ENCODE data around the gene ARHGAP26.

DNA sequence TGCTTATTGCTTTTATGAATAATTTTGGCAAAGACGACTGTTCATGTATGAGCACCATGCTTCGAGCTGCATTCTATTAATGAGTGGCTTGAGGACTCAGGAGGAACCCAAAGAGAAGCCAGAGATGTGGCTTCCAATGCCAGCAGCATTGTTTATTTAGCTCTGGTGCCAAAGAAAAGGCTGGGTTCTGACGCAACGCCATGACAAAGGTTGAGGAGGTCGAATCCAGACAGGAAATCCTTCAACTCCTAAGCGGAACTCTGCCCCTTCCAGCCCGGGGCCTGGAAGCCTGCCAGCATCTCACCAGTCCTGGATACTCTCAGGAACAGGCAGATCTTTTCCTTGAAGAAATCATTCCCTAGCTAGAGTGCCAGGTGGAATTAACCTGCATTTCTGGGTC, 104.4 kb downstream of the ARHGAP26 start:
- TF ChIP-seq, protein P1, sequence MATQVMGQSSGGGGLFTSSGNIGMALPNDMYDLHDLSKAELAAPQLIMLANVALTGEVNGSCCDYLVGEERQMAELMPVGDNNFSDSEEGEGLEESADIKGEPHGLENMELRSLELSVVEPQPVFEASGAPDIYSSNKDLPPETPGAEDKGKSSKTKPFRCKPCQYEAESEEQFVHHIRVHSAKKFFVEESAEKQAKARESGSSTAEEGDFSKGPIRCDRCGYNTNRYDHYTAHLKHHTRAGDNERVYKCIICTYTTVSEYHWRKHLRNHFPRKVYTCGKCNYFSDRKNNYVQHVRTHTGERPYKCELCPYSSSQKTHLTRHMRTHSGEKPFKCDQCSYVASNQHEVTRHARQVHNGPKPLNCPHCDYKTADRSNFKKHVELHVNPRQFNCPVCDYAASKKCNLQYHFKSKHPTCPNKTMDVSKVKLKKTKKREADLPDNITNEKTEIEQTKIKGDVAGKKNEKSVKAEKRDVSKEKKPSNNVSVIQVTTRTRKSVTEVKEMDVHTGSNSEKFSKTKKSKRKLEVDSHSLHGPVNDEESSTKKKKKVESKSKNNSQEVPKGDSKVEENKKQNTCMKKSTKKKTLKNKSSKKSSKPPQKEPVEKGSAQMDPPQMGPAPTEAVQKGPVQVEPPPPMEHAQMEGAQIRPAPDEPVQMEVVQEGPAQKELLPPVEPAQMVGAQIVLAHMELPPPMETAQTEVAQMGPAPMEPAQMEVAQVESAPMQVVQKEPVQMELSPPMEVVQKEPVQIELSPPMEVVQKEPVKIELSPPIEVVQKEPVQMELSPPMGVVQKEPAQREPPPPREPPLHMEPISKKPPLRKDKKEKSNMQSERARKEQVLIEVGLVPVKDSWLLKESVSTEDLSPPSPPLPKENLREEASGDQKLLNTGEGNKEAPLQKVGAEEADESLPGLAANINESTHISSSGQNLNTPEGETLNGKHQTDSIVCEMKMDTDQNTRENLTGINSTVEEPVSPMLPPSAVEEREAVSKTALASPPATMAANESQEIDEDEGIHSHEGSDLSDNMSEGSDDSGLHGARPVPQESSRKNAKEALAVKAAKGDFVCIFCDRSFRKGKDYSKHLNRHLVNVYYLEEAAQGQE (IDR thresholded peaks at IDR 0.05; ENCODE audit: insufficient read depth in 1 of 2, low read depth in 2 of 2, low read length in 1 of 2): no peak
- TF ChIP-seq, protein P2, sequence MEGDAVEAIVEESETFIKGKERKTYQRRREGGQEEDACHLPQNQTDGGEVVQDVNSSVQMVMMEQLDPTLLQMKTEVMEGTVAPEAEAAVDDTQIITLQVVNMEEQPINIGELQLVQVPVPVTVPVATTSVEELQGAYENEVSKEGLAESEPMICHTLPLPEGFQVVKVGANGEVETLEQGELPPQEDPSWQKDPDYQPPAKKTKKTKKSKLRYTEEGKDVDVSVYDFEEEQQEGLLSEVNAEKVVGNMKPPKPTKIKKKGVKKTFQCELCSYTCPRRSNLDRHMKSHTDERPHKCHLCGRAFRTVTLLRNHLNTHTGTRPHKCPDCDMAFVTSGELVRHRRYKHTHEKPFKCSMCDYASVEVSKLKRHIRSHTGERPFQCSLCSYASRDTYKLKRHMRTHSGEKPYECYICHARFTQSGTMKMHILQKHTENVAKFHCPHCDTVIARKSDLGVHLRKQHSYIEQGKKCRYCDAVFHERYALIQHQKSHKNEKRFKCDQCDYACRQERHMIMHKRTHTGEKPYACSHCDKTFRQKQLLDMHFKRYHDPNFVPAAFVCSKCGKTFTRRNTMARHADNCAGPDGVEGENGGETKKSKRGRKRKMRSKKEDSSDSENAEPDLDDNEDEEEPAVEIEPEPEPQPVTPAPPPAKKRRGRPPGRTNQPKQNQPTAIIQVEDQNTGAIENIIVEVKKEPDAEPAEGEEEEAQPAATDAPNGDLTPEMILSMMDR (IDR thresholded peaks at IDR 0.05): no peak
- no peak for TF ChIP-seq POLR2AphosphoS5 (IDR thresholded peaks at IDR 0.05; ENCODE audit: low read depth, low read length)
- TF ChIP-seq TCF7L2 (IDR thresholded peaks at IDR 0.05; ENCODE audit: low read depth, low read length): no peak
